ENCODE data around the gene ABCC9. TPM values are rescaled to one million over a fixed set of nuclear protein-coding genes. Genes with fewer than 3 reads are reported as not detected.

ABCC9 gene
- total RNA-seq, 1 donor from 2014 or later = 33.3 TPM

- DNase-seq (ENCODE audit: low spot score) = peak; percentile 56
These were observed 166.7 kb downstream of the ABCC9 start, which contains the start of gene KCNJ8 for GRCh38 chr12:21774358-21775132. Gene KCNJ8, minus strand, starts transcription at chr12:21774706. Its CDS starts 1,090 bp downstream, at chr12:21773616.

- no peak for DNase-seq (ENCODE audit: low spot score)
These were observed 167.4 kb downstream of the ABCC9 start for GRCh38 chr12:21773806-21774205.

- peak; percentile 23 for DNase-seq (ENCODE audit: low spot score)
These were observed 167.9 kb downstream of the ABCC9 start for GRCh38 chr12:21773263-21773741.

- no peak for DNase-seq (ENCODE audit: low spot score)
These were observed 169.9 kb downstream of the ABCC9 start for GRCh38 chr12:21771311-21771710.

- DNase-seq (ENCODE audit: low spot score) = no peak
These were observed 171.9 kb downstream of the ABCC9 start for GRCh38 chr12:21769307-21769706.

GRCh38 chr12:21766403-21766802, 174.8 kb downstream of the ABCC9 start:
- DNase-seq (ENCODE audit: low spot score) = no peak

- no peak for DNase-seq (ENCODE audit: low spot score)
These were observed 176.3 kb downstream of the ABCC9 start for GRCh38 chr12:21764950-21765349.

GRCh38 chr12:21764065-21764464, 177.2 kb downstream of the ABCC9 start:
- DNase-seq (ENCODE audit: low spot score) = no peak

- no peak for DNase-seq (ENCODE audit: low spot score)
These were observed 177.7 kb downstream of the ABCC9 start for GRCh38 chr12:21763531-21763930.

- no peak for DNase-seq (ENCODE audit: low spot score)
These were observed 181.5 kb downstream of the ABCC9 start for GRCh38 chr12:21759737-21760136.

GRCh38 chr12:21757735-21758134, 183.5 kb downstream of the ABCC9 start:
- no peak for DNase-seq (ENCODE audit: low spot score)

- DNase-seq (ENCODE audit: low spot score) = no peak
These were observed 184.5 kb downstream of the ABCC9 start for GRCh38 chr12:21756699-21757098.

- DNase-seq (ENCODE audit: low spot score) = no peak
These were observed 189.7 kb downstream of the ABCC9 start for GRCh38 chr12:21751517-21751916.

Other genes with a start within 250 kb of the ABCC9 start
- gene KCNJ8, start 166.7 kb downstream of the ABCC9 start, total RNA-seq = 15.0 TPM
- 55.2 TPM for gene CMAS, start 104.8 kb upstream of the ABCC9 start, total RNA-seq